Muscle layer of colon (tissue), 2 donors: ENCODE data around the gene IGLON5.

Experiments
- H3K27ac ChIP-seq: one replicate; pipeline ENCODE4 v1.7.0; 2013; ENCODE audit warnings: low read depth, mild to moderate bottlenecking, low read length, moderate library complexity
- H3K27me3 ChIP-seq, 2 donors: one replicate each; pipeline ENCODE4 v1.7.0; 2013; ENCODE audit warnings: low read length in 2 of 2, mild to moderate bottlenecking in 2 of 2; ENCODE audit not compliant: insufficient read depth in 2 of 2, control insufficient read depth in 1 of 2
- H3K36me3 ChIP-seq: one replicate; pipeline ENCODE4 v1.7.0; 2013; ENCODE audit warnings: mild to moderate bottlenecking, low read length; ENCODE audit not compliant: insufficient read depth
- H3K4me1 ChIP-seq: one replicate; pipeline ENCODE4 v1.7.0; 2013; ENCODE audit warnings: mild to moderate bottlenecking, low read length; ENCODE audit not compliant: insufficient read depth
- H3K4me3 ChIP-seq, 2 donors: one replicate each; pipeline ENCODE4 v1.7.0; 2013; ENCODE audit warnings: low read length in 2 of 2, low read depth in 1 of 2, mild to moderate bottlenecking in 1 of 2, moderate library complexity in 1 of 2
- H3K9ac ChIP-seq: one replicate; pipeline ENCODE4 v1.7.0; 2013; ENCODE audit warnings: low read length
- H3K9me3 ChIP-seq: one replicate; pipeline ENCODE4 v1.7.0; 2013; ENCODE audit warnings: mild to moderate bottlenecking, low read length
- donor health status: abdominal sarcoma.
- donor health status: Adenocarcinoma of cecum.

Gene IGLON5

DNA sequence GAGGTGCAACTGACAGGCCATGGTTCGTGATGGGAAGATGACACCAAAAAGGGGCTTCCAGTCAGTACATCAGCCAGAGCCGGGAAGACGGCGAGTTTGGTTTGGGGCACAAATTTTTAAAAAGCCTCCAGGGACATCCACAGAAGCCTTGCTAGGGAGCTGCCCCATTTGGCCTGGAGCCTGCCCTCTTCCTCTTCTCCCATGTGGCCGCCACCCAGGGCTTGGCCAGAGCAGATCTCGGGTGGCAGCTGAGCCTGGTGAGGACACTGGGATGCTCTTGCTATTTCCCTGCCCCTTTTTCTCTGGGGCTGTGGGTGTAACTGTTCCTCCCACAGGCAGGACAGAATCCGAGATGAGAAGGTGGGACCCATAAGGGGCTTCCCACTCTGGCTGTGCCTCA is 46.5 kb downstream of the IGLON5 start:
- Histone ChIP-seq H3K36me3 (no peaks in the 10 kb centered on the region), H3K4me3 (no peak overlapping the region), H3K27ac (no peak overlapping the region), H3K27me3 (no peaks in the 10 kb centered on the region), H3K4me1 (peaks cover 7% of the 10 kb centered on the region), H3K9ac (no peak overlapping the region), H3K9me3 (no peaks in the 10 kb centered on the region)

GRCh38 chr19:51359294-51359693 is 47.9 kb downstream of the IGLON5 start:
- Histone ChIP-seq H3K27ac (no peak overlapping the region), H3K4me3 (no peak overlapping the region), H3K36me3 (no peaks in the 10 kb centered on the region), H3K27me3 (no peaks in the 10 kb centered on the region), H3K9ac (no peak overlapping the region), H3K4me1 (peaks cover 9% of the 10 kb centered on the region), H3K9me3 (no peaks in the 10 kb centered on the region)

DNA sequence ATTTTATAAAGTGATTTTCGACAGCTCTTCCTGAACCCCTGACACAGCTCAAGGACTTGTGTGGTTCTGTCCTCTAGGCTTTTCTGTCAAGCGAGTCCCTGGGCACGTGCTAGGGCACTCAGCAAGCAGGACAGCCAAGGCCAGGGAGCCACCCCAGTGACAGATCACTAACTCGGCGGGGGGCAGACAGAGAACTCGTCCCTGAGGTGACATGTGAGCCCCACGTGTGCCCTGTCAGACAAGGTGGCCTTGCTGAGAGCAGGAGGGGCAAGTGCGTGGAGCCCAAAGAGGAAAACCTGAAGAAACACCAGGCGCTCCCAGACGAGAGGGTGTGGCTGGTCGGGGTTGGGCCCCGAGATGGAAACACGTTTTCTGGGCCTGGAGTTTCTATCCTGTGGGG is 49.8 kb downstream of the IGLON5 start:
- Histone ChIP-seq H3K9me3 (no peaks in the 10 kb centered on the region), H3K9ac (no peak overlapping the region), H3K27me3 (no peaks in the 10 kb centered on the region), H3K36me3 (no peaks in the 10 kb centered on the region), H3K27ac (no peak overlapping the region), H3K4me3 (no peak overlapping the region), H3K4me1 (peaks cover 19% of the 10 kb centered on the region)

GRCh38 chr19:51364200-51365106 is 53.0 kb downstream of the IGLON5 start:
- H3K9ac ChIP-seq, result no peak overlapping the region

DNA sequence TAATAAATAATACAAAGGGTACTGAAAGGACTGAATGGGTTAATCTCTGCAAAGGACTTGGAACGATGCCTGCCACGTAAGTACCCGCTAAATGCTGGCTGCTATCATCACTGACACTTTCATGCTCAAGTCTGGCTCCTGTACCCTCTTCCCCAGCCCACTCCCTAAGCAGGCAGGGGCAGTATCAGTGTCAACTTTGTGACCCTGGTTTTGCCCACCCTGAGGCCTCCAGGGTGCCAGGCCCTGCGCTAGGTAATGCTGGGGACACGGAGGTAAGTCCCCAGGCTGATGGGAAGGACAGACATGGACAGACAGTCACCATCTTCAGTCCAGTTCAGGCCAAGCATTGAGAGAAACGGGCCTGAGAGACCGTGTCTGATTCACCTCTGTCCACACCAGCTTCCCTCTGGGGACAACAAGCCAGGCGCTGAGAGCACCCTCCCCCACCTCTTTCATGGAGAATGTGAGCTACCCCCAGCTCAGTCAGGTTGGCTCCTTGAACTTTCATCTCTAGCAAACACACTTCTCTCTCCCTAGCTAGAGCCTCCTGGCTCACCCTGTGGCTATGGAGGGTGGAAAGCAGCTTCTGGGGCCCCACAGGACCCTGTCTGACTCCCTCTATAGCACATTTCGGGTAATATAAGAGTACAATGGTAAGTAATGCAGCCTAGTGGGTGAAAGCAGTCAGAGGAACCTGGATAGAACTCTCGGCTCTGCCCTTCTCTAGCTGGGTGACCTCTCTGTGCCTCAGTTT is 53.9 kb downstream of the IGLON5 start:
- peak overlapping the region; percentile 96 for H3K27ac ChIP-seq
- H3K27me3 ChIP-seq, result no peaks in the 10 kb centered on the region
- peaks cover 25% of the 10 kb centered on the region for H3K4me1 ChIP-seq
- H3K9me3 ChIP-seq, result no peaks in the 10 kb centered on the region
- peak overlapping the region; percentile 74 to 88 for H3K4me3 ChIP-seq
- H3K36me3 ChIP-seq, result no peaks in the 10 kb centered on the region
- peak overlapping the region; percentile 97 for H3K9ac ChIP-seq

More at GRCh38 chr19:51364200-51365106, 53.0 kb downstream of the IGLON5 start:
- H3K27ac ChIP-seq, result no peak overlapping the region
- no peak overlapping the region for H3K4me3 ChIP-seq
- no peaks in the 10 kb centered on the region for H3K27me3 ChIP-seq
- no peaks in the 10 kb centered on the region for H3K9me3 ChIP-seq
- no peaks in the 10 kb centered on the region for H3K36me3 ChIP-seq
- peaks cover 25% of the 10 kb centered on the region for H3K4me1 ChIP-seq

GRCh38 chr19:51365965-51366388 is 54.5 kb downstream of the IGLON5 start, which contains the start of gene ETFB:
Gene ETFB, minus strand, starts transcription at chr19:51366388. Its CDS starts 62 bp downstream, at chr19:51366326.
- no peaks in the 10 kb centered on the region for H3K27me3 ChIP-seq
- H3K4me1 ChIP-seq, result peaks cover 25% of the 10 kb centered on the region

DNA sequence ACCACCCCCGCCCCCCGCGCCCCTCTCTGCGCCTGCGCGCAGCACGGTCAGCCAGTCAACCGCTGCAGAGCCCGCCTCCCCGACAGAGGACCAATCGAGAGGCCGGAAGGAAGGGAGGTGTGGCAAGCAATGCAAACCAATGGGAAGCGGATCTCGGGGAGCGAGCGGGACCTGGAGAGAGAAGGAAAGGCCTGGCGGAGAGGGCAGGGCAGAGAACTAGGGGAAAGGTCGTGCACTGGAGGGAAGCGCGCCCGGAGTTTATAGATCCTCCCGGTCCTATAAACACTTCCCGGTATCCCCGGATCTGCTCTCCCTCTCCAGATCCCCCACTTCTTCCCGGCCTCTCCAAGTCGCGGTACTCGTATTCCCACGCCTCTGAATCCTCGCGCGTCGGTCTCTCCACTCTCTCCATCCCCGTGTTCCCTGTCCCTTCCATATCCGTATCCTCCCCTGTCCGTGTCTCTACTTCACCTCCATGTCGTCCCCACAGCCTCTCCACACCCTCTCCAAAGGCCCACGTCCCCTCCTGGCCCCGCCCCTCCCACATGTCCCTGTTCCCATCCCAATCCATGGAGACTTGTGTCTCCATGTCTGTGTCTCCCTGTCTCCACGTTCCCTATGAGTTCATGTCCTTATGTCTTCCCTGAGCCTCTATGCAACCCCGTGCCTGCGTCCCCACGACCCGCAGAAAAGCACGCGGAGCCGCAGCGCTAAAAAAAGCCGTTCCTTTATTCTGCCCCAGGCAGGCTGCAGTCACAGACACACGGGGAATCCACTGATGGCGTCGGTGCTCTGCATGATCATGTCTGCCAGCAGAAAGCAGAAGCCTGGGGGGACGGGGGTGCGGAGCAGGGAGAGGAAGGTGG is 55.2 kb downstream of the IGLON5 start:
- Histone ChIP-seq H3K4me3 (peak overlapping the region; percentile 84 to 88), H3K4me1 (peaks cover 25% of the 10 kb centered on the region), H3K9ac (peak overlapping the region; percentile 97)

More at GRCh38 chr19:51365965-51366388, 54.5 kb downstream of the IGLON5 start, which contains the start of gene ETFB:
- peak within 1 kb of the TSS; percentile 97 for H3K9ac ChIP-seq
- peak within 1 kb of the TSS; percentile 99 for H3K27ac ChIP-seq
- H3K9me3 ChIP-seq, result no peaks in the 10 kb centered on the region
- peak within 1 kb of the TSS; percentile 84 to 88 for H3K4me3 ChIP-seq
- H3K36me3 ChIP-seq, result no peaks in the 10 kb centered on the region

DNA sequence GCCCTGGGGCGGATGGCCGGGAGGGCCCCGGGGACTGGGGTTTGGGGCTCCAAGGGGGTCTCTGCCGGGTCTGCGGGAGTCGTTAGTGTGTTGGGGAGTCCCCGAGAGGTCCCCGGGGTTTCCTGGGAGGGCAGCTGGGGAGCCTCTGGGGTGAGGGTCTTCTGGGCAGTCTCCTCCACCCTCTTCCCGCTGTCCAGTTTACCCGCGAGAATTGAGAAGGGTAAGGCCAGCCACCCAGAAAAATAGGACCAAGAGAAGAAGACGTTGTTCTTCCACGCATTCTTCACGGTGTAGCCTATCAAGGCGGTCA is 55.8 kb downstream of the IGLON5 start:
- Histone ChIP-seq H3K27me3 (no peaks in the 10 kb centered on the region), H3K4me3 (peak overlapping the region; percentile 79 to 84), H3K36me3 (no peaks in the 10 kb centered on the region), H3K27ac (peak overlapping the region; percentile 99), H3K4me1 (peaks cover 23% of the 10 kb centered on the region), H3K9me3 (no peaks in the 10 kb centered on the region), H3K9ac (peak overlapping the region; percentile 97)

More for the DNA sequence above, 55.2 kb downstream of the IGLON5 start:
- peak overlapping the region; percentile 99 for H3K27ac ChIP-seq
- no peaks in the 10 kb centered on the region for H3K27me3 ChIP-seq
- H3K9me3 ChIP-seq, result no peaks in the 10 kb centered on the region
- no peaks in the 10 kb centered on the region for H3K36me3 ChIP-seq

DNA sequence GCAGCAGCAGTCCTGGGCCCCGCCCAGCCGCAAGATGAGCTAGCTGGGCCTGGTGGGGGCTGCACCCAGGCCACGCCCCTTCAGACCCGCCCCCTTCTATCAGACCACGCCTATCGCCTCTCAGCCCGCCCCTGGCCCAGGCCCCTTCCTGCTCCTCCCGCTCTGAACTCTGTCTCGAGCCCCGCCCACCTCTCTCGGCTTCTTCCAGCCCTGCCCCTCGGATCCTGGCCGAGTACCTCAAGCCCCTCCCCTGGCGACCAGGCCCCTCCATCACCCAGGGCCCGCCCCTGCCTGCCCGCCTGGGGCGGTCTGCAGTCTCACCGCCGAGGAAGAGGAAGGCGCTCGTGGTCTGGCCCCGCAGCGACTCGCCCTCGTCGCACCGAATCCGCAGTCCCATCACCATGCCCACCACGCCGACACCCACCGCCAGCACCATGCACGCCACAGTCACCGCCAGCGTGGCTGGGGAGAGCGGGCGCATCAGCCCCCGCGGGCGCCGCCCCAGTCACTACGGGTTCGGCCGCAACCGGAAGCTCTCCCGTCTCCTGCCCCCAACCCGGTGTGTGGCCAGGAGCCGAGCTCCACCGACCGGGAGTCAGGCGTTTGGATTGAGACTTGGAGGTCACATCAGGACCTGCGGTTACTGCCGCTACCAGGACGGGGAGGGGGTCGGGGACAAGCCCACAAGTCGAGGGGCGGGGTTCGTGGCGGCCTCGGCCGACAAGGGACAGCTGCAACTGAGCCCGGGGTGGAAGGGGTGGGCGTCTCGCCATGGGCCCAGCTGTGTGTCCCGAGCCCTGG is 56.3 kb downstream of the IGLON5 start:
- Histone ChIP-seq H3K4me3 (peak overlapping the region; percentile 79 to 84), H3K27ac (peak overlapping the region; percentile 74), H3K4me1 (peaks cover 18% of the 10 kb centered on the region), H3K9me3 (no peaks in the 10 kb centered on the region), H3K27me3 (no peaks in the 10 kb centered on the region), H3K9ac (no peak overlapping the region), H3K36me3 (no peaks in the 10 kb centered on the region)
